Measurements from ENCODE around the gene SLC30A2. TPM values are rescaled to one million over a fixed set of nuclear protein-coding genes. Genes with fewer than 3 reads are reported as not detected.

SLC30A2 gene
- total RNA-seq, 1 experiment from 2014 or later, result 3.0 TPM

GRCh38 chr1:26019641-26020315 is 26.1 kb downstream of the SLC30A2 start:
- H3K4me3 ChIP-seq (ENCODE audit: low read depth, low read length), result no peak overlapping the region
- DNase-seq, result no peak
- H3K4me3 Mint-ChIP-seq (ENCODE audit: unreplicated experiment), result no peak overlapping the region
- no peaks in the 10 kb centered on the region for H3K9me3 ChIP-seq
- intact Hi-C loops (cut with micrococcal nuclease; ENCODE audit: unreplicated experiment), result no loop called here
- no peaks in the 10 kb centered on the region for H3K27me3 Mint-ChIP-seq (ENCODE audit: insufficient read depth, unreplicated experiment)
- ChIA-PET CTCF (interaction anchor here (1.1 to 1.8 kb wide), 2 partner anchors 10 to 124 kb away, joined by 4 read pairs; no protein-coding TSS in a partner anchor), POLR2A (no interaction called here)
- no peaks in the 10 kb centered on the region for H3K9me3 Mint-ChIP-seq (ENCODE audit: unreplicated experiment)
- H3K27me3 ChIP-seq (replicated peaks; ENCODE audit: control insufficient read depth, insufficient read depth, low read length), result no peaks in the 10 kb centered on the region
- peaks cover 7% of the 10 kb centered on the region for H3K4me1 Mint-ChIP-seq (ENCODE audit: low read depth, unreplicated experiment)
- H3K36me3 ChIP-seq (ENCODE audit: control insufficient read depth, insufficient read depth, low read length), result no peaks in the 10 kb centered on the region
- TF ChIP-seq, protein P1, sequence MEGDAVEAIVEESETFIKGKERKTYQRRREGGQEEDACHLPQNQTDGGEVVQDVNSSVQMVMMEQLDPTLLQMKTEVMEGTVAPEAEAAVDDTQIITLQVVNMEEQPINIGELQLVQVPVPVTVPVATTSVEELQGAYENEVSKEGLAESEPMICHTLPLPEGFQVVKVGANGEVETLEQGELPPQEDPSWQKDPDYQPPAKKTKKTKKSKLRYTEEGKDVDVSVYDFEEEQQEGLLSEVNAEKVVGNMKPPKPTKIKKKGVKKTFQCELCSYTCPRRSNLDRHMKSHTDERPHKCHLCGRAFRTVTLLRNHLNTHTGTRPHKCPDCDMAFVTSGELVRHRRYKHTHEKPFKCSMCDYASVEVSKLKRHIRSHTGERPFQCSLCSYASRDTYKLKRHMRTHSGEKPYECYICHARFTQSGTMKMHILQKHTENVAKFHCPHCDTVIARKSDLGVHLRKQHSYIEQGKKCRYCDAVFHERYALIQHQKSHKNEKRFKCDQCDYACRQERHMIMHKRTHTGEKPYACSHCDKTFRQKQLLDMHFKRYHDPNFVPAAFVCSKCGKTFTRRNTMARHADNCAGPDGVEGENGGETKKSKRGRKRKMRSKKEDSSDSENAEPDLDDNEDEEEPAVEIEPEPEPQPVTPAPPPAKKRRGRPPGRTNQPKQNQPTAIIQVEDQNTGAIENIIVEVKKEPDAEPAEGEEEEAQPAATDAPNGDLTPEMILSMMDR (IDR thresholded peaks at IDR 0.05; ENCODE audit: insufficient read depth in 1 of 2, low read depth in 1 of 2, low read length in 1 of 2, severe bottlenecking in 1 of 2, unreplicated experiment in 1 of 2), result no peak
- H3K27ac Mint-ChIP-seq (ENCODE audit: unreplicated experiment), result no peak overlapping the region
- no peaks in the 10 kb centered on the region for H3K36me3 Mint-ChIP-seq (ENCODE audit: insufficient read depth, unreplicated experiment)
- no TSS peak for BruUV-seq (replicated peaks)
- H3K4me1 ChIP-seq, result no peaks in the 10 kb centered on the region

DNA sequence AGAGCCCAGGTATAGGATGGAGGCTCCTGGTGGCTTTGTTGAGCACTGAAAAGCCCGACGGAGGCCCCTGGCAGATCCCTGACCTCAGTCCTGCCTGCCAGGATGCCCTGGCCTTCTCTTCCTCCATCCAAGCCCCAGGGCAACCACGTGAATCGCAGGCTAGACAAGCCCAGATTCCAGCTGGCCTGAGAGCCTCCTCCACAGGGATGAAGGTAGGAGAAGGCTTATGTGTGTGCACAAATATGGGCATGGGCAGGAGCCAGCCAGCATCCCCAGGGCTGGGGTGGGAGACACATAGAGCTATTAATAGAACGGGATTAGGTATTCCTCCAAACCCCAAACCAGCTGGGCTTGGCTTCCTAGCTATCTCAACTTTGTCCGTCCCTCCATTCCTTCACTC is 28.3 kb downstream of the SLC30A2 start:
- peaks cover 7% of the 10 kb centered on the region for H3K4me1 Mint-ChIP-seq (ENCODE audit: low read depth, unreplicated experiment)
- no peak overlapping the region for H3K27ac Mint-ChIP-seq (ENCODE audit: unreplicated experiment)
- Histone ChIP-seq H3K9me3 (no peaks in the 10 kb centered on the region), H3K27me3 (replicated peaks; ENCODE audit: control insufficient read depth, insufficient read depth, low read length) (no peaks in the 10 kb centered on the region), H3K4me1 (no peaks in the 10 kb centered on the region), H3K36me3 (ENCODE audit: control insufficient read depth, insufficient read depth, low read length) (no peaks in the 10 kb centered on the region), H3K4me3 (ENCODE audit: low read depth, low read length) (no peak overlapping the region)
- no peak overlapping the region for H3K4me3 Mint-ChIP-seq (ENCODE audit: unreplicated experiment)
- TF ChIP-seq, protein P1 (IDR thresholded peaks at IDR 0.05; ENCODE audit: insufficient read depth in 1 of 2, low read depth in 1 of 2, low read length in 1 of 2, severe bottlenecking in 1 of 2, unreplicated experiment in 1 of 2), result no peak
- H3K9me3 Mint-ChIP-seq (ENCODE audit: unreplicated experiment), result no peaks in the 10 kb centered on the region
- DNase-seq, result no peak
- ChIA-PET POLR2A (no interaction called here), CTCF (no interaction called here)
- intact Hi-C loops (cut with micrococcal nuclease; ENCODE audit: unreplicated experiment), result no loop called here
- H3K27me3 Mint-ChIP-seq (ENCODE audit: insufficient read depth, unreplicated experiment), result no peaks in the 10 kb centered on the region
- no peaks in the 10 kb centered on the region for H3K36me3 Mint-ChIP-seq (ENCODE audit: insufficient read depth, unreplicated experiment)
- no TSS peak for BruUV-seq (replicated peaks)

DNA sequence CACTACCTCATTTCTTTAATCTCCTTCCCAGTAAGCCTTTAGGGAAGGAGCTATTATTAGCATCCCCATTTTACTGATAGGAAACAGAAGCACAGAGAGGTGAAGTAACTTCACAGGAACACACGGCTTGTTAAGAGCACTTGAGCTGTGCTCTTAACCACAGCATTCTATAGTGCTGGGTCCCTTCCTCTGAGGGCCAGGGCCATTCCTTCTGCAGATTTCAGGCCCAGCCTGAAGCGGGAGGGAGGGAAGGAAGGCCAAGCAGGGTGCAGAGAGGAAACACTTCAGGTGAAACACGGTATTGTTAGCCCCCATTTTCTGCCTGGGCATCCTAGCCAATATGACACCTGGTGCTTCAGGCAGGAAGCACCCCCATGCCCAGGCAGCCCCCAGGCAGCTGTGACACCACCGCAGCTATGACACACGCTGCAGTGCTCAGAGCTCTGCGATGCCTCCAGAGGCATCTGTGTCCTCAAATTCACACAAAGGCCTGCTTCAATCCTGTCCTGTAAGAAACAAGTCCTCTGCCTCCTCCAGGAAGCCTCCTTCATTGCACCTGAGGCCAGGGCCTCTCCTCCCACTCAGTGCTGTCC is 28.9 kb downstream of the SLC30A2 start:
- TF ChIP-seq, protein P1 (IDR thresholded peaks at IDR 0.05; ENCODE audit: insufficient read depth in 1 of 2, low read depth in 1 of 2, low read length in 1 of 2, severe bottlenecking in 1 of 2, unreplicated experiment in 1 of 2), result no peak
- H3K4me1 ChIP-seq, result no peaks in the 10 kb centered on the region
- no peak overlapping the region for H3K4me3 ChIP-seq (ENCODE audit: low read depth, low read length)
- no peaks in the 10 kb centered on the region for H3K9me3 Mint-ChIP-seq (ENCODE audit: unreplicated experiment)
- no peaks in the 10 kb centered on the region for H3K27me3 ChIP-seq (replicated peaks; ENCODE audit: control insufficient read depth, insufficient read depth, low read length)
- intact Hi-C loops (cut with micrococcal nuclease; ENCODE audit: unreplicated experiment), result no loop called here
- no TSS peak for BruUV-seq (replicated peaks)
- H3K27me3 Mint-ChIP-seq (ENCODE audit: insufficient read depth, unreplicated experiment), result no peaks in the 10 kb centered on the region
- H3K4me1 Mint-ChIP-seq (ENCODE audit: low read depth, unreplicated experiment), result peaks cover 7% of the 10 kb centered on the region
- H3K27ac Mint-ChIP-seq (ENCODE audit: unreplicated experiment), result no peak overlapping the region
- DNase-seq, result no peak
- no peaks in the 10 kb centered on the region for H3K9me3 ChIP-seq
- no peaks in the 10 kb centered on the region for H3K36me3 ChIP-seq (ENCODE audit: control insufficient read depth, insufficient read depth, low read length)
- POLR2A ChIA-PET, result no interaction called here
- no peak overlapping the region for H3K4me3 Mint-ChIP-seq (ENCODE audit: unreplicated experiment)
- no peaks in the 10 kb centered on the region for H3K36me3 Mint-ChIP-seq (ENCODE audit: insufficient read depth, unreplicated experiment)
- CTCF ChIA-PET, result interaction anchor here (0.5 kb wide), 1 partner anchor 169 kb away, joined by 17 read pairs; no protein-coding TSS in a partner anchor

All from Caco-2 (cell line).